ENCODE data around the gene SMPD4. TPM values are rescaled to one million over a fixed set of nuclear protein-coding genes. Genes with fewer than 3 reads are reported as not detected.
A peak's percentile ranks its signal among the peaks of the same experiment; 100 is the strongest.
"Not testable (repeated sequence)": the region's sequence is repeated elsewhere in the genome, so short reads cannot be mapped to it uniquely, and the experiment has no call there.

The SMPD4 gene
- polyA plus RNA-seq: 40.6 and 56.1 TPM in 2 replicates
- 29.3 and 31.2 TPM in 2 replicates for polyA minus RNA-seq

- H3K9me2 ChIP-seq (ENCODE audit: insufficient read depth, low read length): no peaks in the 10 kb centered on the region
- no peaks in the 10 kb centered on the region for H3K9me3 ChIP-seq (ENCODE audit: low read length)
- peaks cover 24% of the 10 kb centered on the region for H3K79me2 ChIP-seq (replicated peaks; ENCODE audit: insufficient read depth, low read length)
- H3K4me3 ChIP-seq (ENCODE audit: low read length): peak within 1 kb of the TSS; percentile 95
- H2AFZ ChIP-seq (ENCODE audit: low read depth, low read length): peak within 1 kb of the TSS; percentile 51
- no peaks in the 10 kb centered on the region for H3K36me3 ChIP-seq (ENCODE audit: insufficient read depth, low read length)
- no peaks in the 10 kb centered on the region for H4K20me1 ChIP-seq (ENCODE audit: insufficient read depth)
- peak within 1 kb of the TSS; percentile 65 for H3K4me2 ChIP-seq (ENCODE audit: low read length)
- H3K27ac ChIP-seq (ENCODE audit: low read length): peak within 1 kb of the TSS; percentile 83
- H3F3A ChIP-seq (ENCODE audit: insufficient read depth, low read length, poor library complexity, severe bottlenecking): no peaks in the 10 kb centered on the region
- TF ChIP-seq MXI1 (conservative IDR thresholded peaks at IDR 0.05; ENCODE audit: poor library complexity, severe bottlenecking): peak; percentile 90
- TF ChIP-seq RAD21 (conservative IDR thresholded peaks at IDR 0.05): no peak
- no peak for TF ChIP-seq CTCF (IDR thresholded peaks at IDR 0.05; ENCODE audit: poor library complexity, severe bottlenecking)
- peak; percentile 38 for TF ChIP-seq REST (IDR thresholded peaks at IDR 0.05; ENCODE audit: borderline replicate concordance)
- TF ChIP-seq EZH2 (IDR thresholded peaks at IDR 0.05; ENCODE audit: borderline replicate concordance, insufficient read depth, low read length, poor library complexity, severe bottlenecking): no peak
- peak; percentile 18 for TF ChIP-seq TAF1 (IDR thresholded peaks at IDR 0.05; ENCODE audit: low read depth)
- no peak for TF ChIP-seq SMC3 (conservative IDR thresholded peaks at IDR 0.05; ENCODE audit: poor library complexity)
- peak; percentile 85 for TF ChIP-seq POLR2AphosphoS5 (IDR thresholded peaks at IDR 0.05)
- TF ChIP-seq EP300 (conservative IDR thresholded peaks at IDR 0.05; ENCODE audit: poor library complexity, severe bottlenecking): no peak
- peak within 1 kb of the TSS; percentile 87 for H3K9ac ChIP-seq (ENCODE audit: low read length)
- H3K27me3 ChIP-seq (ENCODE audit: insufficient read depth, low read depth, low read length): no peaks in the 10 kb centered on the region
These were observed at the start of gene SMPD4 for GRCh38 chr2:130181325-130181879. TSS of gene SMPD4 (minus strand) at chr2:130181602. CDS start at chr2:130176592, 5,010 bp downstream.

- not testable (repeated sequence) for H3K9me2 ChIP-seq (ENCODE audit: insufficient read depth, low read length); H3K9me3 ChIP-seq (ENCODE audit: low read length); H4K20me1 ChIP-seq (ENCODE audit: insufficient read depth); H3K27me3 ChIP-seq (ENCODE audit: insufficient read depth, low read depth, low read length); H2AFZ ChIP-seq (ENCODE audit: low read depth, low read length); H3K79me2 ChIP-seq (replicated peaks; ENCODE audit: insufficient read depth, low read length); H3K4me3 ChIP-seq (ENCODE audit: low read length); H3F3A ChIP-seq (ENCODE audit: insufficient read depth, low read length, poor library complexity, severe bottlenecking); H3K36me3 ChIP-seq (ENCODE audit: insufficient read depth, low read length); H3K27ac ChIP-seq (ENCODE audit: low read length); H3K4me2 ChIP-seq (ENCODE audit: low read length); H3K9ac ChIP-seq (ENCODE audit: low read length)
These were observed 49.5 kb upstream of the SMPD4 start for GRCh38 chr2:130230907-130231306.

GRCh38 chr2:130230376-130230775 is 49.0 kb upstream of the SMPD4 start:
- not testable (repeated sequence) for H3K4me2 ChIP-seq (ENCODE audit: low read length); H3K9ac ChIP-seq (ENCODE audit: low read length); H3K4me3 ChIP-seq (ENCODE audit: low read length); H3F3A ChIP-seq (ENCODE audit: insufficient read depth, low read length, poor library complexity, severe bottlenecking); H4K20me1 ChIP-seq (ENCODE audit: insufficient read depth); H3K9me2 ChIP-seq (ENCODE audit: insufficient read depth, low read length); H3K79me2 ChIP-seq (replicated peaks; ENCODE audit: insufficient read depth, low read length); H3K36me3 ChIP-seq (ENCODE audit: insufficient read depth, low read length); H2AFZ ChIP-seq (ENCODE audit: low read depth, low read length); H3K27ac ChIP-seq (ENCODE audit: low read length); H3K27me3 ChIP-seq (ENCODE audit: insufficient read depth, low read depth, low read length); H3K9me3 ChIP-seq (ENCODE audit: low read length)

GRCh38 chr2:130229161-130229510 is 47.7 kb upstream of the SMPD4 start:
- not testable (repeated sequence) for H3K4me3 ChIP-seq (ENCODE audit: low read length); H3K79me2 ChIP-seq (replicated peaks; ENCODE audit: insufficient read depth, low read length); H4K20me1 ChIP-seq (ENCODE audit: insufficient read depth); H2AFZ ChIP-seq (ENCODE audit: low read depth, low read length); H3K9ac ChIP-seq (ENCODE audit: low read length); H3K27ac ChIP-seq (ENCODE audit: low read length); H3K9me3 ChIP-seq (ENCODE audit: low read length); H3F3A ChIP-seq (ENCODE audit: insufficient read depth, low read length, poor library complexity, severe bottlenecking); H3K4me2 ChIP-seq (ENCODE audit: low read length); H3K27me3 ChIP-seq (ENCODE audit: insufficient read depth, low read depth, low read length); H3K9me2 ChIP-seq (ENCODE audit: insufficient read depth, low read length); H3K36me3 ChIP-seq (ENCODE audit: insufficient read depth, low read length)

- H3K4me2 ChIP-seq (ENCODE audit: low read length); H3K9me3 ChIP-seq (ENCODE audit: low read length); H2AFZ ChIP-seq (ENCODE audit: low read depth, low read length); H3K79me2 ChIP-seq (replicated peaks; ENCODE audit: insufficient read depth, low read length); H3K4me3 ChIP-seq (ENCODE audit: low read length); H3F3A ChIP-seq (ENCODE audit: insufficient read depth, low read length, poor library complexity, severe bottlenecking); H3K36me3 ChIP-seq (ENCODE audit: insufficient read depth, low read length); H3K9ac ChIP-seq (ENCODE audit: low read length); H4K20me1 ChIP-seq (ENCODE audit: insufficient read depth); H3K9me2 ChIP-seq (ENCODE audit: insufficient read depth, low read length); H3K27ac ChIP-seq (ENCODE audit: low read length); H3K27me3 ChIP-seq (ENCODE audit: insufficient read depth, low read depth, low read length): not testable (repeated sequence)
These were observed 47.2 kb upstream of the SMPD4 start for GRCh38 chr2:130228467-130229160.

Data from neural cell (in vitro differentiated cells).